Muscle layer of colon (tissue), 2 donors: Measurements from ENCODE around the gene HDGFL1.

Source experiments
- H3K27ac ChIP-seq: one replicate; pipeline ENCODE4 v1.7.0; 2013; ENCODE audit warnings: low read depth, mild to moderate bottlenecking, low read length, moderate library complexity
- H3K27me3 ChIP-seq, 2 donors: one replicate each; pipeline ENCODE4 v1.7.0; 2013; ENCODE audit warnings: low read length in 2 of 2, mild to moderate bottlenecking in 2 of 2; ENCODE audit not compliant: insufficient read depth in 2 of 2, control insufficient read depth in 1 of 2
- H3K36me3 ChIP-seq: one replicate; pipeline ENCODE4 v1.7.0; 2013; ENCODE audit warnings: mild to moderate bottlenecking, low read length; ENCODE audit not compliant: insufficient read depth
- H3K4me1 ChIP-seq: one replicate; pipeline ENCODE4 v1.7.0; 2013; ENCODE audit warnings: mild to moderate bottlenecking, low read length; ENCODE audit not compliant: insufficient read depth
- H3K4me3 ChIP-seq, 2 donors: one replicate each; pipeline ENCODE4 v1.7.0; 2013; ENCODE audit warnings: low read length in 2 of 2, low read depth in 1 of 2, mild to moderate bottlenecking in 1 of 2, moderate library complexity in 1 of 2
- H3K9ac ChIP-seq: one replicate; pipeline ENCODE4 v1.7.0; 2013; ENCODE audit warnings: low read length
- H3K9me3 ChIP-seq: one replicate; pipeline ENCODE4 v1.7.0; 2013; ENCODE audit warnings: mild to moderate bottlenecking, low read length
- donor health status: abdominal sarcoma.
- donor health status: Adenocarcinoma of cecum.

Gene HDGFL1

DNA sequence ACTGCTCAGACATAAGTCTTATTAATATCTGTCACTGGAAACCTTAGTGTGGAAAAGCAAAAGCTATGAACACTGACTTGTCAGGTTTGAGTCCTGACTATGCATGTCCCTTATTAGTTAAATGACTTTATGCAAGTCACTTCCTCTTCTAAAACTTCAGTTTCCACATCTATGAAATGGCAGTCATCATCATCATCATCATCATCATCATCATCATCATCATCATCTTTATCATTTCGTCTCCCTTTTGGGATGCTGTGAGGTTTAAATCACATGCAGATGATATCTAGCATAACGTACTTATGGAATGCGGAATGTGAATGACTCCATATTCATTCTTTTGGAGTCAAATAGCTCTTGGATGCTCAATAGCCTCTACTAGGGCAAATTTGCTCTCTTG is 24.5 kb downstream of the HDGFL1 start:
- Histone ChIP-seq H3K9ac (no peak overlapping the region), H3K4me1 (no peaks in the 10 kb centered on the region), H3K27me3 (no peaks in the 10 kb centered on the region), H3K9me3 (no peaks in the 10 kb centered on the region), H3K36me3 (no peaks in the 10 kb centered on the region), H3K27ac (no peak overlapping the region), H3K4me3 (no peak overlapping the region)

GRCh38 chr6:22596011-22596410 is 26.6 kb downstream of the HDGFL1 start:
- no peaks in the 10 kb centered on the region for H3K4me1 ChIP-seq
- H3K4me3 ChIP-seq = no peak overlapping the region
- H3K9me3 ChIP-seq = no peaks in the 10 kb centered on the region
- no peaks in the 10 kb centered on the region for H3K36me3 ChIP-seq
- H3K9ac ChIP-seq = no peak overlapping the region
- H3K27me3 ChIP-seq = no peaks in the 10 kb centered on the region
- H3K27ac ChIP-seq = no peak overlapping the region

- Histone ChIP-seq H3K27me3 (no peaks in the 10 kb centered on the region), H3K27ac (no peak overlapping the region), H3K4me1 (no peaks in the 10 kb centered on the region), H3K9me3 (no peaks in the 10 kb centered on the region), H3K4me3 (no peak overlapping the region), H3K9ac (no peak overlapping the region), H3K36me3 (no peaks in the 10 kb centered on the region)
Observed at GRCh38 chr6:22598339-22598738, 29.0 kb downstream of the HDGFL1 start.

DNA sequence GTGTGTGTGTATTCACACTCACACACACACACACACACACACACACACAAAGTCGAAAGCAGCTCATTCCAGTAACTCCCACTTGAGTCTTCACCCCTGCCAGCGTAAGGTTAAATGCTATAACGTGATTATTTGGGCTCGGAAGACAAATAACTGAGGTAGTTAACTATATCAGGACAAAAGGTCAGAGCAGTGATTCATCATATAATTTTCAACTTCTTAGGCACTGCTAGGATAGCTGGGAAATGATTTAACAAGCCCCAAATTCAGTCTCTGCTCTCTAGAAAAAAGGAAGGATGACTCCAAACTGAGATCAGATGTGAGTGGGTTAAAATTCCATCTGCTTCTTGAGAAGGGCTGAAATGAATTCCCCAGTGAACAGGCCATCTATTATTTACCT is 30.7 kb downstream of the HDGFL1 start:
- Histone ChIP-seq H3K9ac (no peak overlapping the region), H3K36me3 (no peaks in the 10 kb centered on the region), H3K27me3 (no peaks in the 10 kb centered on the region), H3K27ac (no peak overlapping the region), H3K4me3 (no peak overlapping the region), H3K9me3 (no peaks in the 10 kb centered on the region), H3K4me1 (no peaks in the 10 kb centered on the region)

DNA sequence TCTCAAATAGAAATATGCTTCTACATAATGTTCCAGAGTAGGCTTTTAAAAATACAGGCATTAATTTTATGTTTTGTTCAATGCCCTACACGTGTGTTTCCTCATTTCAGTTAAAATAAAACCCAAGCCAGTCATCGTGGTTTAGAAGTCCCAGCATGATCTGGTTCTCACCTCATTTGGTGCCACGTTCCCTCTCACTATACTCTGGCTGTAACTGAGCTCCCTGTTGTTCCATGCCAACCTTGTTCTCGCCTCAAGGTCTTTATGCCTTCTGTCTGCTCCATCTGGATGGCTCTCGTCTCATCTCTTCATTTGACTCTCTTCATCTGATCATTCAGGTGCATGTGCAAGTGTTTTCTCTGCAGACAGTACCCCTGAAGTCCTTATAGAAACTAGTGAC is 32.6 kb downstream of the HDGFL1 start:
- Histone ChIP-seq H3K27me3 (no peaks in the 10 kb centered on the region), H3K27ac (no peak overlapping the region), H3K4me1 (no peaks in the 10 kb centered on the region), H3K9me3 (no peaks in the 10 kb centered on the region), H3K4me3 (no peak overlapping the region), H3K9ac (no peak overlapping the region), H3K36me3 (no peaks in the 10 kb centered on the region)

- Histone ChIP-seq H3K9me3 (no peaks in the 10 kb centered on the region), H3K9ac (no peak overlapping the region), H3K4me3 (no peak overlapping the region), H3K4me1 (no peaks in the 10 kb centered on the region), H3K27me3 (no peaks in the 10 kb centered on the region), H3K36me3 (no peaks in the 10 kb centered on the region), H3K27ac (no peak overlapping the region)
Observed at GRCh38 chr6:22605736-22606135, 36.4 kb downstream of the HDGFL1 start.

- Histone ChIP-seq H3K9me3 (no peaks in the 10 kb centered on the region), H3K4me3 (no peak overlapping the region), H3K4me1 (peaks cover 19% of the 10 kb centered on the region), H3K36me3 (no peaks in the 10 kb centered on the region), H3K27me3 (no peaks in the 10 kb centered on the region), H3K9ac (no peak overlapping the region), H3K27ac (no peak overlapping the region)
Observed at GRCh38 chr6:22610127-22610526, 40.8 kb downstream of the HDGFL1 start.

- no peaks in the 10 kb centered on the region for H3K27me3 ChIP-seq
- no peak overlapping the region for H3K9ac ChIP-seq
- no peak overlapping the region for H3K4me3 ChIP-seq
- no peaks in the 10 kb centered on the region for H3K36me3 ChIP-seq
- no peaks in the 10 kb centered on the region for H3K9me3 ChIP-seq
- peaks cover 19% of the 10 kb centered on the region for H3K4me1 ChIP-seq
- no peak overlapping the region for H3K27ac ChIP-seq
Observed at GRCh38 chr6:22612236-22612635, 42.9 kb downstream of the HDGFL1 start.

DNA sequence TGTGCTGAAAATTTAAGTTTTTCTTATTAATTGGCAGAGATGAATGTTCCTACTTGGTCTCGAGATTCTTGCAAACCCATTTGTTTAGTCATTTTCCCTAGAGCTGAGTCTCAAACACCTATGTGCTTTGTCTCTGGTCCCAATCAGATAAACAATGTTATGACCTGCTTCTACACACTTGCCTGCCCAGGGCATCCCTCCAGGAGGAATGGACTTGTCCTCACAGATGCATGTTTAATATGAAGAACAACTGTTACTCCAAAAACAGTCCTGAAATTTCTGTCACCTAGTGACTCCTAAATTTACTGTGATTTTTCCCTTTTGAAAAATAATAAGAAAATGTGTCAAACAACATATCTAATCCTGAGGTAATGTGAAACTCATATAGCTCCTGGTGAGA is 43.7 kb downstream of the HDGFL1 start:
- Histone ChIP-seq H3K4me3 (no peak overlapping the region), H3K9ac (no peak overlapping the region), H3K9me3 (no peaks in the 10 kb centered on the region), H3K27me3 (no peaks in the 10 kb centered on the region), H3K36me3 (no peaks in the 10 kb centered on the region), H3K4me1 (peaks cover 19% of the 10 kb centered on the region), H3K27ac (no peak overlapping the region)

- Histone ChIP-seq H3K9ac (no peak overlapping the region), H3K9me3 (no peaks in the 10 kb centered on the region), H3K27ac (no peak overlapping the region), H3K27me3 (no peaks in the 10 kb centered on the region), H3K4me1 (peaks cover 19% of the 10 kb centered on the region), H3K4me3 (no peak overlapping the region), H3K36me3 (no peaks in the 10 kb centered on the region)
Observed at GRCh38 chr6:22613695-22614094, 44.3 kb downstream of the HDGFL1 start.

DNA sequence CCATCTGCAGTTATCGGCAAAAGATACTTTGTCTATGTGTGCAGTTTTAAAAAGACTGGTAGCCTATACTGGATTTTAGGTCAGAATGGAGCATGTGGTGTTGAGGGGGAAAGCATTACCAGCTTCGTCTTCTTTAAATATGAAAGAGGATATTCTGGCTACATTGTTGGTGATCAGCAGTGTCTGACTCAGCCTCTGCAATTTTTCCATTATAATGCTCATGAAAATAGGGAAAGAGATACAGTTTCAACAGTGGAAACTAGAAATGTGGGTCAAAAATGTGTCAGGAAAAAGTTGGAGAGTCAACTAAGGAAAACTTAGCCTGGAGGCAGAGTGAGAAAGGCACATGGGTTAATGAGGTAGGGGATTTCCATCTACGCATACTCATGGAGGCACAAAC is 45.2 kb downstream of the HDGFL1 start:
- Histone ChIP-seq H3K27me3 (no peaks in the 10 kb centered on the region), H3K27ac (no peak overlapping the region), H3K9ac (no peak overlapping the region), H3K9me3 (no peaks in the 10 kb centered on the region), H3K4me3 (no peak overlapping the region), H3K36me3 (no peaks in the 10 kb centered on the region), H3K4me1 (peaks cover 19% of the 10 kb centered on the region)

DNA sequence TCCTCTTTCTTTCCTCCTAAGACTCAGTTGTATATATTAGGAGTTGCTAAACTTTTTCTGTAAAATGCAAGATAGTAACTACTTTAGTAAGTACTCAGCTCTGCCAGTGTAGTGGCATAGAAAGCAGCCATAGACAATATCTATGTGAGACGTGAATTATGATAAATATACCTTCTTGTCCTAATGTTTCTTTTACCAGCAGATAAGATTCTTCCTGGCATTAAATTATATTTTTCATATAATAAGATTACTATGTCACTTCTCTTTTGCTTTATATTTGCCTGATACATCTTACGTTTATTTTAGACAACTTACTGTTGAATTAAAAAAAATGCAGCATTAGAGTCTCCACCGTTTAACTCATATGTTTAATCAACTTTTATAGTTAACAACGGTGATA is 51.7 kb downstream of the HDGFL1 start:
- H3K27me3 ChIP-seq = no peaks in the 10 kb centered on the region
- no peaks in the 10 kb centered on the region for H3K4me1 ChIP-seq
- no peak overlapping the region for H3K4me3 ChIP-seq
- H3K9me3 ChIP-seq = no peaks in the 10 kb centered on the region
- H3K9ac ChIP-seq = no peak overlapping the region
- H3K27ac ChIP-seq = no peak overlapping the region
- no peaks in the 10 kb centered on the region for H3K36me3 ChIP-seq
